ENCODE data around the gene RIMBP2.

The RIMBP2 gene

DNA sequence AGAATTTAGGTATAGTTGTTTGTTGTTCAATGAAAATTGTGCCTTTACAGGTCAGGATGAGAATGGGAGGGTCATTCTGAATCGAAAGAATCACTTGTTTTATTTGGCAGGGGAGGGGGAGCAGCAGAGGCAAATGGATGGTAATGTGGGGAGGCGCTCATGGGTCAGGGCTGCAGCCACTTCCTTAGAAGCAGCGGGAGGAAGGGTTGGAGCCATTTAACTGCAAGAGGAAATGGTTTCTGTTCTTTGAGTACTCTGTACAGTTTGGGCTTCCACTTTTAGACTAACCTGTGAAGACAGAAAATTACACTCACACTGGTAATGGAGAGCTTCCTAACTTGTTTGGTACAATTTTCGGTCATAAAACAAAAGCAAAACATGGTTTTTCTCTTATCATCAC, 321.2 kb downstream of the RIMBP2 start:
- DNase-seq = no peak

DNA sequence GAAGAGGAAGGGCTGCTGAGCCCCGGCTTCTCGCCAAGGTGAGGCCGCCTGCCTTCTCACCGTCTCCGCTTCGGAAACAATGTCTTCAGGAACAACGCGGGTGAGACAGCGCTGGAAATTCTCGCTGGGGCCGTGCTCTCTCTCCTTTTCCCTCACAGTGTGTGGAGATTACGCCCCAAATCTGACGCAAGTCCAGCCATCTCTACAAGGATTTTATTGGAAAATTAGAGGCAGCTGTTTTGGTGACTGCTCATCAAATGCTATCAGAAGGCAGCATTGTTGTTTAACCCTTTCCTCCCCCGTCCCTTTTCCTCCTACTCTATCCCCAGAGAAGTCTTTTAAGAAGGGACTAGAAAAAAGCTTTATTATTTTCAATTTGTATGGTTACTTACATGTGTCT, 324.9 kb downstream of the RIMBP2 start:
- DNase-seq = no peak

DNA sequence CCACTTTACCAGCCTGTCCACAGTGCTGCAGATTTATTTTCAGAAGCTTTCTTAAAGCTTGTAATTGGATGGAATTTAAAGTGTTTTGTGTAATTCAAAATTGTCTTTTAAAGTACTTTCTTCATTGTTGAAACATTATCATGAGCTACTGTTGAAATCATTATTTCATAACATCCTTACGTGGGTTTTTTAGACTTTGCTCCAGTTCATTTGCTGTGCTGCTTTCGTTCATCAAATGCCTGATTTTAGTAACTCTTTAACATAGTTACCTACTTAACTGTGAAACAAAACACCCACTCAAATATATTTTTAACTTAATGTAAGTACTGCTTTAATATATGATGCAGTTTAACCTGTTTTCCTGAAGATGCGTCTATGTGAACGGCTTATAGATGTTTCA, 330.9 kb downstream of the RIMBP2 start:
- DNase-seq = no peak

DNA sequence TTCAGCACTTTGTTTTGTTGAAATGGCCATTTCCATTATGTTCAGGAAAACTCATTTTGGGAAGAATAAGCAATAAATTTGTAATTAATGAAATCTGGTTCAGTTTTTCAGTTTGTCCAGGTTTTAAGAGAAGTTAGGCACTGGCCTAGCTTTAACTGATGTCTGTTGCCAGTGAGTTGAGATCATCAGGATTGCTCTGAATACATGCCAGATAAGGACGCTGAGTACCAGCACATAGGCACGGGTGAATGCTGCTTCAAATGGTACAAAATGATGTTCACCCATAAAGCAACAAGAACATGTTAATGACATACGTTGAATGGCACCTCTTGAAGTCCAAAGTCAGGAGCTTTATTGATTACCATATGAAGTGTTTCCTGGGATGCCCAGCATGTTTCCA, 331.9 kb downstream of the RIMBP2 start:
- DNase-seq = no peak

DNA sequence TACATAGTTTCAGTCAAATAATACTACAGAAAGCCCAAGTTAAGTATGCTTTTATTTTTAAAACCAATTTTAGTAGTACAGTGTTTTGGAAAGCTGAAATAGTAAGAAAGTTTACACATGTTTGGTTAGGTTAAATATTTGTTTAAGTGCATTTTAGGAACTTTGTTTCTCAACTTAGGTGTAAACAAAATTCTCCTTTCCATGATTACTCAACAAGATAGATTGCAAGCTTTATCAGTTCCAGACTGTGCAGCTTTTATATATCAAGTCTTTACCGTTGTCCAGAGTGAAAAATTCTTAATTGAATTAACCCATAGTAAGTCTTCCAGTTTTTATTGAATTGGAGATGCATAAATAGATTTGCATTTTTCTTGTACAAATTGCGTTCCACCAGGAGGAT, 333.3 kb downstream of the RIMBP2 start:
- no peak for DNase-seq

DNA sequence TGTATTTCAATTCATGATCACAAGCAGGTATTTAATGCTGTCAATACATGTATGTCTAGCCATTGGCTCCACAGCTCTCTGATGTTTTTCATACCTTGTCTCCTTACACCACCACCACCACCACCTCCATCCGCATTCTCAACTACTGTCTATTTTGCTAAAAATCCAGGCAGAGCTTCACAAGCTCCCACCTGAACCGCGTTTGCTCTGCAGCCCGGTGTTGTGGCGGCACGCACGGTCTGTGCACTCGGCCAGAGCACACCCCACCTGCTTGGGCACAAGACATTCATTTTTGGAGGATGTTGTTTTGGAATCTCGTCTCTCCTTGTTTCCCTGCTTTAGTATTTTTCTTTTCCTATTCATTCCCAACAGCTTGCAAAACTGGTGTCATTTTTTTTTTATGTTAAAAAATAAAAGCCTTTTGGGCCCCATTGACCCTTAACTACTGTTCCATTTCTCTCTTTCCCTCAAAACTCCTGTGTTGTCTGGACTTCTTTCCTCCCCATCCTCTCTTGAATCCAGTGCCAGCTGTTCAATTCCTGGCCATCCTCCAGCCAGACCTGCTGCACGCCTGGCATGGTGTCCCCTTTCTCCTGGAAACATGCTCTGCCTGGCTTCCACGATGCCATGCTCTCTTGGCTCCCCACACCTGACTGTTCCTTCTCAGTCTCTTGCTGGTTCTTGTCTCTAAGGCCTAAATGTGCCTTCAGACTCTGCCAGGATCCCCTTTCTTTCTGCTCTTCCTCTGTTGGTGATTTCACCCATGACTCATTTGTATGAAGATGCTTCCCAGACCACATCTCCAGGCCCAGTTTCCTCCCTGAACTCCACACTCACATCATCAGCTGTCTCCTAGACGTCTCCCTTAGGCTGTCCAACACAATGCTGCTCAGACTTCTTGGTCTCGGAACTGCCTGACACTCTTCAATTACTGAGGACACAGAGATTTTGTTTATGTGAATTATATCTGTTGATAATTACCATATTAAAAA, 340.5 kb downstream of the RIMBP2 start:
- no peak for DNase-seq

DNA sequence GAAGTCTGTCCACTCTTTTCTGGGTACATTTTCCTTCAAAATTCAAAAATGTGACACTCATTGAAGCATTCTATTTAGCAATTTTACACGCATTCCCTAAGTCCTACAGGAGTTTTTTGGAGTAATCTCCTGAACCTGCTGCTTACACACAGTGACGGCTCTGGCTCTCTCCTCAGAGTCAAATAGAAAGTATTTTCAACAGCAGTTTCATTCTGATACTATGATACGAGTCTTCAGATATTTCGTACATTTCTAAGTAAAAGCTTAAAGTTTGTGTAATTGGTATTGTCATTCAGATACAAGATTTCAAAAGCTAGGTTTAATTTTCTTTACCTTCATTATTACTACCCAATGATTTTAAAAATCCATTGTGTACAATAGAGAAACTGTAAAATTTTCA, 342.0 kb downstream of the RIMBP2 start:
- no peak for DNase-seq

DNA sequence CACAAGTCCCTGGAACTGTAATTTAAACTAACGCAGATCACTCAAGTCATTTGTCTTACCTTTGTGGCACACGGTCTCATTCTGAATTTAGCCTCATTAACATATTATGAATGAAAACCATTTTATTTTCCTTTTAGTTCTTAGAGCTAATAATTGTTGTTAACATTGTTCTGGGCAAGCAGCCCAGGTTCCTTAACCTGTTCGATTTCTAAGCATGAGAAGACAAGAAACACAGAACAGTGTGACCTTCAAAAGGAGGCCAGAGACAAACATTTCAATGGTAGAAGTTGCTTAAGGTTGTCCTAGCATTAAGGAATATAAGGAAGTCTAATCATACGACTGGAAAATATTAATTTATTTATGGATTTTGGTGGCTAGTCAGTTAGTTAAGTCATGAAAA, 343.2 kb downstream of the RIMBP2 start:
- no peak for DNase-seq

DNA sequence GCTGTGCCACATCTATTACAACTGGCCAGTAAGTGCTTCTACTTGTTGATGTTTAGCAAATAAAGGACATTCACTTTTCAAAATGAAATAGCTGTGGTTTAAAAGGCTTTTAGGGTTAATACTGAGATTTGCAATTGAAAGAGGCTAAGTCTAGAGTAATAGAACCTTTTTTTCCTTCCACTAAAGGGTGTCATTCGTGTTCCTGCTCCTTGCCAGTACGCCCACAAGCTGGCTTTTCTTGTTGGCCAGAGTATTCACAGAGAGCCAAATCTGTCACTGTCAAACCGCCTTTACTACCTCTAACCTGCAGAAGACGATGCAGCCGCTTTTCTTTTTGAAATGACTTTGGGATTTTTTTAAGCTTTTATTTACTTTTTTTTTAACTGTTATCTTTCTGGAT, 344.8 kb downstream of the RIMBP2 start:
- DNase-seq = no peak

DNA sequence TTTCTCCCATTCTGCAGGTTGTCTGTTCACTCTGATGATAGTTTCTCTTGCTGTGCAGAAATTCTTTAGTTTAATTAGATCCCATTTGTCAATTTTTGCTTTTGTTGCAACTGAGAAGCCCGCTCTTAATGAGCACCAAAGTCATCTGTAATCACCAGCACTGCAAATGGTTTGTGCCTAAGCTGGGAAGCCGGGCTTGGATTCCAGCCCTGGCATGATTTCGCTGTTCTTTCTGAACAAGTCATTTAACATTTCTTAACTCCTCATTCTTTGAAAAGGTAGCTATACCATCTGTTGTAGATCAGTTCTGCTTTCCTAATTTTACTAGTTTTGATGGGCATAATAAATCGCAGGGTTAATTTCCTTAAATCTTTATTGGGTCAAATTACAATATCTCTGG, 346.3 kb downstream of the RIMBP2 start:
- no peak for DNase-seq

DNA sequence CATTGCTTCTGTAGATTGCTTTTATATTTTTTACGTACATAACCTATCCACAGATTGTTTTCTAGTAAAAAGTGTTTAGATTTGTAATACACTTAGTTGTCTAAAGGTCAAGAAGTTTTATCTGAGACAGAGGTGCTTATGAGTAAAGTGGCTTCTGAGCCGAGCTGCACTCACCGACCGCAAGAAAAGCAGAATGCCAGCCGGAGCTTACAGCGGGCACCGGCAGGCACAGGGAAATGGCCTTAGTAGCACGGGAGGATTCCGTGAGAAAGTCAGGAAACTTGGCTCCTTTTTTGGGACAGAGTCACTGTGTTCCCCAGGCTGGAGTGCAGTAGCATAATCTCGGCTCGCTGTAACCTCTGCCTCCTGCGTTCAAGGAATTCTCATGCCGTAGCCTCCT, 348.6 kb downstream of the RIMBP2 start:
- no peak for DNase-seq

DNA sequence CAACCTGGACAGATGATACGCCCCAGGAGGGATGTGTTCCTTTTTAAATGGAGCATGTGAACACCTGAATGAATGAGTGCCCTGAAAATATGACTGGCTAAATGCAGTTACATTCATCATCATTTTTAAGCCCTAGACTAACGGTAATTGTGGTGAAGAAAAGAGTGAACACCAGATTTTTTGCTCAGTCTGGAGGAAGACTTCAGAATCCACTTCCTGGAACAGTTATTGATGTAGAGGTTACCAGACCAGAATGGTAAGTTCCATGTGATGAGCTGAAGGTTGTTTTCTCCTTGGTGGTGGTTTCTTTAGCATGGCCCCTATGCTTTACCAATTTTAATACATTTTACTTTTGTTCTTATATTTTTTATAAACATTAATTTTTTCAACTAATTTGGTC, 349.1 kb downstream of the RIMBP2 start:
- no peak for DNase-seq

DNA sequence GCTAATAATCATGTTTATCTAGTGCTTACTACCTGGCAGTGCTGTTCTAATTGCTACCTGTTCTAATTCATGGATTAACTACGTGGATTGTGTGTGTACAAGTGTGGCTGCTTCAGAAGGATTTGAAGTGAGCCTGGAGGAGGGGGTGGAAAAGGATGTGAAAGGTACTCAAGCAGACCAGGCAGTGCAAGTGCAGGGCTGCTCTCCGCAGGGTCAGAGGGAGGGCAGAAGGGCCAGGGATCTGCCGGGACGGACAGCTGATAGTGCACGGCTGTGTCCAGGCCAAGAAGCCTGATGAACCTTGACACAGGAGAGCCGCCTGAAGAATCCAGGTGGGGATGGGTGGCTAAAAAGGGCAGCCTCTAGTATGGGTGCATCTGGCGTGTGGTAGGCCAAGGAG, 349.9 kb downstream of the RIMBP2 start:
- DNase-seq = no peak

DNA sequence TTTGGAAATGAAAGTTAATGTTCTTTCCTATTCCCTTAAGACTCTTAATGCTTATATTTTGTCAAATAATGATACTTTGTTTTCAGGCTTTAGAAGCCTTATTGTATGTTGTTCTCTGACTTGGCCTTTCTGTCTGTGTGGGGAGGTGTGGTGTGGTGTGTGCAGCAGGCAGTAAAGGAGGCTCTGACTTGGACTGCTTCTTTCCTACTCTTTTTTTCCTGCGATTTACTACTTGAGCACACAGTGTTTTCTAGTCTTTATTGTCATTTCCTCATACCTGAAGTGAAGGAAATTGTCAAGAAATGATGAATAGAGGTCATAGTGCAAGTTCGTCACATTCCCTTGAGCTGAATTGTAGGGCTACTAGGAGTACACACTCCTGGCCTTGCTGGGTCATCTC, 351.5 kb downstream of the RIMBP2 start:
- no peak for DNase-seq

DNA sequence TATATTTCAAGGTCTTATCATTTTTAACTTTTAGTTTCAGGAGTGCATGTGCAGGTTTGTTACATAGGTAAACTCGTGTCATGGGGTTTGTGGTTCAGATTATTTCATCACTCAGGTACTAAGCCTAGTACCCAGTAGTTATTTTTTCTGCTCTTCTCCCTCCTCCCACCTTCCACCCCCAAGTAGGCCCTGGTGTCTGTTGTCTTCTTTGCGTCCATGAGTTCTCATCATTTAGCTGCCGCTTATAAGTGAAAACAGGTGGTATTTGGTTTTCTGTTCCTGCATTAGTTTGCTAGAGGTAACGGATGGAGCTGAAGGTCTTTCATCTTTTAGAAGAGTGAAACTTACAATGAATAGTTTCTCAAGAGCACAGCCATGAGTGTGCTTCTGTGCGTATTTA, 354.0 kb downstream of the RIMBP2 start:
- DNase-seq = no peak

DNA sequence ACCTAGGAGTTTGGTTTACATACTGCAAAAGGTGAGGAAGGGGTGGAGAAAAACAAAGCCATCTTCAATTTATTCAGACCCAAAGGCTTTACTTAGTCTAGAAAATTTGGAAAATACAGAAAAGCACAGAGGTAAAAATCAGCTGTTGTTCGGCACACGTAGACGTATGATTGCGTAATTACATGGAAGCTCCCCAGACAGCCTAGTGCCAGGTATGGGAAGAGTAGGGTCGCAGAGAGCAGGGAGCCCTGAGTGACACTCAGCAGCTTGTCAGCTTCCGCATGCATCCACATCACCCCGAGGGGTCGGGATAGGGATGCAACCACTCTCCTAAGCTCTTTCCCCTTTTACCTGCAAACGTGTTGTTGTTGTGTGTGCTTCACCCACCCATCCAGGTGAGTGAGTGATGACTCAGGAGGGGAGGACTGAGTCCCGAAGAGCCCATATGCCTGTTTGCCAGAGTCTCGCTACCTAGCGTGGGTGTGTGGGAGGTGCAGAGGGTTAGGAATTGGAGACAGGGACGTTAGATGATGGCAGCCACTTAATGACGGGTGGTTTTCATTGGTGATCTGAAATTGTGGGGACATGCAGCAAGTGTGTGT, 358.3 kb downstream of the RIMBP2 start:
- no peak for DNase-seq

DNA sequence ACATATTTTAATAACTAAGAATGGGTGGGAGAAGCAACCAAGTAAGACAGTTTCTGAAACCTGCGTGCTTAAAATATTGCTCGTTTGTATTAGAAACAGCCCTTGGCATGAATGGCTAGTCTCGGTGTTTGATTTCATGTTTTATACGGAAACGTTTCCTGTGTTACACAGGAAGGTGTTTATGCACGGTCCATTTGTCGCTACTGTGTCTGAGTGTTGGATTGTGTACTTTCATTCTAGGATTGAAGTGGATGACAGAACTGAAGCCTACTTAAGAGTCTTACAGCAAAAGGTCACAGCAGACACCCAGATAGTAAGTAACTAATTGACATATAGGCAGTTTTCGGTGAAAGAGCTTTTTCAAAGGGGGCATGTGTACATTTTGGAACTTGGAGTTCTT, 358.9 kb downstream of the RIMBP2 start:
- DNase-seq = no peak

DNA sequence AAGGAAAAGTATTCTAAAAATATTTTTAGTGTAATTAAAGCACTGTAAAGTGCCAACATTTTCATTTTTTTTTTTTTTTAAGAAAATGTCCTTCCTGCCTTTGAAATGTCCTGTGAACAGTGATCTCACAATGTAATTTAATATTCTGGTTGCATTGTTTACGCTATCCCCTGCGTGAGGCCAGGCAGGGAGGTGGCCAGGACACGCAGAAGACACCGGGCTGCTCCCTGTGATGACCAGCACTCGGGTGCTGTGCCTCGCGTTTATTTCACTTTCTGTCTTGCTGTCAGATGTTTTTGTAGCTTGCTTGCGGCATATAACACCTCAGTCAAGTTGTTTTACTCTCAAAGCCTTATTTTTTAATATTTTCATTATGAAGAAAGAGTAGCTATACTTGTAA, 359.9 kb downstream of the RIMBP2 start:
- DNase-seq = no peak

DNA sequence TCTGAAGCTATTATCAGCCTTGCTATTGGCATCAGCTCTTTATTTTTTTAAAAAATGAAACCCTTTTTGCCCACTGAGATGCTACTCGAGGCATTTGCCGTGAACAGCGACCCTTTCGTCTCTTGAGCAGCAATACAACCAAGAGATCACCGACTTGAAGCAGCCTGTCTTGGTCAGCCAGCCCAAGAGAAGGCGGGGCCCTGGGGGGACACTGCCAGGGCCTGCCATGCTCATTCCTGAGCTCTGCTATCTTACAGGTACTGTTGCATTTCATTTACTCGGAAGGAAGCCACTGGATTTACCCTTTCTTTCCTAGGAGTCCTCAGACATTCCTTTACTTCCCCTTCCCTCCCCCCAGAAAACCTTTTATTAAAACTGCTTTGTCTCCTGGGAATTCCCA, 361.7 kb downstream of the RIMBP2 start:
- DNase-seq = no peak

DNA sequence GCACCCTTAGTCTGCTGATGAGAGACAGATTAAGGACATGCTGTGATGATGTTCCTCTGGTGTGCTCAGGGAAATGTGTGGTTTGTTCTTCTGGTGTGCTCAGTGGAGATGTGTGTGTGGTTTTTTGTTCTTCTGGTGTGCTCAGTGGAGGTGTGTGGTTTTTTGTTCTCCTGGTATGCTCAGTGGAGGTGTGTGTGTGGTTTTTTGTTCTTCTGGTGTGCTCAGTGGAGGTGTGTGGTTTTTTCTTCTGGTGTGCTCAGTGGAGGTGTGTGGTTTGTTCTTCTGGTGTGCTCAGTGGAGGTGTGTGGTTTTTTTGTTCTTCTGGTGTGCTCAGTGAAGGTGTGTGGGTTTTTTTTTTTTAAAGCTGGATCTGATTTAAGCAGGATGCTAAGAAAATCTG, 363.0 kb downstream of the RIMBP2 start:
- no peak for DNase-seq

DNA sequence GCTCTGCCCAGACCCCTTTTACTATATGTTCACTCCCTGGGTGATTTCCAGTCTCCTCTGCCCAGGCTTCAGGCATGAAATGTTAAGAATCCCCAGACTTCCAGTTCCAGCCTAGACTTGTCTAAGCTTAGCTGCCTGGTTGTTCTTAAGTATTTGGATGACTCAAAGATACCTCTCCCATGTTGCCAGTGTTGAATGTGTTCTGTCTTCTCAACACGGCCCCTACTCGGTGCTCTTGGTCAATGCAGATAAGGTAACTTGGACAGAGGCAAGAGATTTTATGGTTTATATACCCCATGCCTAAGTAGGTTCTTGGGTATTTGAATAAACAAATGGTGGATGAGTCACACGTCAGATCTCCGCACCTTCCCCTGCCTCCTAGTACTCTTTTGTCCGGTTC, 364.8 kb downstream of the RIMBP2 start:
- DNase-seq = no peak

DNA sequence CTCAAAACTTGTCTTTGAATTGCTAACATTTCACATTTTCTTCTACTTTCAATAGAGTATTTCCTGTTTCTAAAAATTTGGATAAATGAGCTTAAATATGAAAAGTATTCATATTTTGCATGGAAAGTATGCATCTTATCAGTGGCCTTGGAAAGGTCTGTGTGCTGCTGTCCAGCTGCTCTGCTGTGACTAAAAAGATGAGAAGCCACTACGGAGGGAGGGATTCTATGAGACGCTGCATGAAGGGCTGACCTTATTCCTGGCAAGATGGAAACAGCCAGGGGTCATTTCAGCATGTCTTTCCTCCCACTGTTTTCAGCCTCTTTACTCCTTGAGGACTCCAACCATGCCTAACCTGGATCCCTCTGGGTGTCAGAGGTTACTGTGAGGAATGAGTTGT, 365.4 kb downstream of the RIMBP2 start:
- no peak for DNase-seq

DNA sequence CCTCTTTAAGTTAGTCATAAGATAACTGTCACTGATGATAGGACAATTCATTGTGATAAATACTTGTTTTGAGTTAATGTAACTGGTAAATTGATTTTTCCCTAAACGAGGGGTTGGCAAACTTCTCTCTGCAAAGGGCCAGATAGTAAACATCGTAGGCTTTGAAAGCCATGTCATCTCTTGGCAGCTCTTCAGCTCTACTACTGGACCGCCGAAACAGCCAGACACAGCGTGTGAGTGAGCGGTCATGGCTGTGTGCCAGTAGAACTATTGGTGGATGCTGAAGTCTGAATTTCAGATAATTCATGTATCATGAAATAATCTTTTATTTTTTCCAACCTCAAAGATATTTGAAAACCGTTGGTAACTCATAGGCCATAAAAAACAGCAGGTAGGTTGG, 368.5 kb downstream of the RIMBP2 start:
- no peak for DNase-seq
